Measurements from ENCODE around the gene SLC25A47.

- TF ChIP-seq CTCF (IDR thresholded peaks at IDR 0.05) (no peak), POLR2A (IDR thresholded peaks at IDR 0.05) (no peak)
Measured at GRCh38 chr14:100295376-100296105, 27.6 kb upstream of the SLC25A47 start.
